ENCODE results near the gene ENAH. TPM values are rescaled to one million over a fixed set of nuclear protein-coding genes. Genes with fewer than 3 reads are reported as not detected.

ENAH gene
- total RNA-seq, 1 donor from 2014 or later, result 749 TPM

GRCh38 chr1:225541383-225541782 is 111.5 kb downstream of the ENAH start:
- H3K4me3 ChIP-seq (ENCODE audit: insufficient read depth, low read depth, low read length), result no peak overlapping the region
- peaks cover 94% of the 10 kb centered on the region for H4K20me1 ChIP-seq (ENCODE audit: insufficient read depth, low read length)
- no peak for DNase-seq (ENCODE audit: low read depth)
- no peak overlapping the region for H2AFZ ChIP-seq (ENCODE audit: low read depth, low read length)
- no peaks in the 10 kb centered on the region for H3K4me1 ChIP-seq (ENCODE audit: insufficient read depth, low read length)
- Mint-ChIP-seq H3K4me1 (ENCODE audit: low read depth, unreplicated experiment) (peaks cover 50% of the 10 kb centered on the region), H3K27ac (ENCODE audit: unreplicated experiment) (no peak overlapping the region), H3K36me3 (ENCODE audit: low read depth, unreplicated experiment) (peaks cover 4% of the 10 kb centered on the region), H3K27me3 (ENCODE audit: low read depth, unreplicated experiment) (no peaks in the 10 kb centered on the region), H3K9me3 (ENCODE audit: unreplicated experiment) (no peaks in the 10 kb centered on the region), H3K4me3 (ENCODE audit: unreplicated experiment) (peak overlapping the region; percentile 43)
- H3K27me3 ChIP-seq (ENCODE audit: insufficient read depth, low read length), result no peaks in the 10 kb centered on the region
- H3K9me3 ChIP-seq (ENCODE audit: insufficient read depth, low read depth, low read length), result no peaks in the 10 kb centered on the region
- no peak overlapping the region for H3K9ac ChIP-seq (ENCODE audit: low read length)
- H3K79me2 ChIP-seq (ENCODE audit: insufficient read depth, low read length), result peaks cover 96% of the 10 kb centered on the region
- no peak overlapping the region for H3K4me2 ChIP-seq (ENCODE audit: low read length)
- no peak overlapping the region for H3K27ac ChIP-seq (ENCODE audit: low read depth, low read length)
- no peak for FAIRE-seq
- TF ChIP-seq CTCF (IDR thresholded peaks at IDR 0.05; ENCODE audit: insufficient read depth, low read depth, low read length), result no peak
- no peak for TF ChIP-seq EZH2 (IDR thresholded peaks at IDR 0.05; ENCODE audit: insufficient read depth, low read length)
- H3K36me3 ChIP-seq (ENCODE audit: insufficient read depth, low read length), result no peaks in the 10 kb centered on the region

GRCh38 chr1:225539575-225539974 is 113.3 kb downstream of the ENAH start:
- no peaks in the 10 kb centered on the region for H3K9me3 Mint-ChIP-seq (ENCODE audit: unreplicated experiment)
- H3K4me3 Mint-ChIP-seq (ENCODE audit: unreplicated experiment), result no peak overlapping the region
- H3K79me2 ChIP-seq (ENCODE audit: insufficient read depth, low read length), result peaks cover 97% of the 10 kb centered on the region
- no peak overlapping the region for H3K4me2 ChIP-seq (ENCODE audit: low read length)
- H2AFZ ChIP-seq (ENCODE audit: low read depth, low read length), result no peak overlapping the region
- H3K9ac ChIP-seq (ENCODE audit: low read length), result no peak overlapping the region
- H3K27me3 Mint-ChIP-seq (ENCODE audit: low read depth, unreplicated experiment), result no peaks in the 10 kb centered on the region
- H3K9me3 ChIP-seq (ENCODE audit: insufficient read depth, low read depth, low read length), result no peaks in the 10 kb centered on the region
- peaks cover 58% of the 10 kb centered on the region for H3K4me1 Mint-ChIP-seq (ENCODE audit: low read depth, unreplicated experiment)
- no peak overlapping the region for H3K27ac Mint-ChIP-seq (ENCODE audit: unreplicated experiment)
- H3K27ac ChIP-seq (ENCODE audit: low read depth, low read length), result no peak overlapping the region
- H3K4me1 ChIP-seq (ENCODE audit: insufficient read depth, low read length), result no peaks in the 10 kb centered on the region
- H3K4me3 ChIP-seq (ENCODE audit: insufficient read depth, low read depth, low read length), result no peak overlapping the region
- peaks cover 7% of the 10 kb centered on the region for H3K36me3 Mint-ChIP-seq (ENCODE audit: low read depth, unreplicated experiment)
- H3K27me3 ChIP-seq (ENCODE audit: insufficient read depth, low read length), result no peaks in the 10 kb centered on the region
- TF ChIP-seq EZH2 (IDR thresholded peaks at IDR 0.05; ENCODE audit: insufficient read depth, low read length) (no peak), CTCF (IDR thresholded peaks at IDR 0.05; ENCODE audit: insufficient read depth, low read depth, low read length) (no peak)
- H3K36me3 ChIP-seq (ENCODE audit: insufficient read depth, low read length), result peaks cover 6% of the 10 kb centered on the region
- peaks cover 92% of the 10 kb centered on the region for H4K20me1 ChIP-seq (ENCODE audit: insufficient read depth, low read length)
- no peak for FAIRE-seq
- DNase-seq (ENCODE audit: low read depth), result no peak

- Mint-ChIP-seq H3K4me3 (ENCODE audit: unreplicated experiment) (no peak overlapping the region), H3K9me3 (ENCODE audit: unreplicated experiment) (no peaks in the 10 kb centered on the region), H3K4me1 (ENCODE audit: low read depth, unreplicated experiment) (peaks cover 58% of the 10 kb centered on the region), H3K27ac (ENCODE audit: unreplicated experiment) (peak overlapping the region; percentile 48), H3K27me3 (ENCODE audit: low read depth, unreplicated experiment) (no peaks in the 10 kb centered on the region), H3K36me3 (ENCODE audit: low read depth, unreplicated experiment) (peaks cover 7% of the 10 kb centered on the region)
- H3K9me3 ChIP-seq (ENCODE audit: insufficient read depth, low read depth, low read length), result no peaks in the 10 kb centered on the region
- no peak overlapping the region for H3K4me2 ChIP-seq (ENCODE audit: low read length)
- no peak overlapping the region for H3K27ac ChIP-seq (ENCODE audit: low read depth, low read length)
- H4K20me1 ChIP-seq (ENCODE audit: insufficient read depth, low read length), result peaks cover 93% of the 10 kb centered on the region
- H3K79me2 ChIP-seq (ENCODE audit: insufficient read depth, low read length), result peaks cover 97% of the 10 kb centered on the region
- TF ChIP-seq CTCF (IDR thresholded peaks at IDR 0.05; ENCODE audit: insufficient read depth, low read depth, low read length) (no peak), EZH2 (IDR thresholded peaks at IDR 0.05; ENCODE audit: insufficient read depth, low read length) (no peak)
- peak; percentile 83 for FAIRE-seq
- no peaks in the 10 kb centered on the region for H3K4me1 ChIP-seq (ENCODE audit: insufficient read depth, low read length)
- H3K36me3 ChIP-seq (ENCODE audit: insufficient read depth, low read length), result peaks cover 6% of the 10 kb centered on the region
- no peaks in the 10 kb centered on the region for H3K27me3 ChIP-seq (ENCODE audit: insufficient read depth, low read length)
- no peak overlapping the region for H3K4me3 ChIP-seq (ENCODE audit: insufficient read depth, low read depth, low read length)
- H3K9ac ChIP-seq (ENCODE audit: low read length), result no peak overlapping the region
- peak; percentile 12 for DNase-seq (ENCODE audit: low read depth)
- H2AFZ ChIP-seq (ENCODE audit: low read depth, low read length), result no peak overlapping the region
Observed at GRCh38 chr1:225539069-225539468, 113.9 kb downstream of the ENAH start.
